Activated naive CD8-positive, alpha-beta T cell (primary cell): ENCODE measurements around the gene ACKR3.

Source experiments
- H3K27ac Mint-ChIP-seq: one replicate; pipeline ENCODE4 v1.8.0; 2021; ENCODE audit warnings: mixed read lengths
- H3K27me3 Mint-ChIP-seq: one replicate; pipeline ENCODE4 v1.8.0; 2021; ENCODE audit warnings: mixed read lengths
- H3K36me3 Mint-ChIP-seq: one replicate; pipeline ENCODE4 v1.8.0; 2021; ENCODE audit warnings: mixed read lengths
- H3K4me1 Mint-ChIP-seq: one replicate; pipeline ENCODE4 v1.8.0; 2021; ENCODE audit warnings: low read depth, mixed read lengths
- H3K4me3 Mint-ChIP-seq: one replicate; pipeline ENCODE4 v1.8.0; 2021; ENCODE audit warnings: mild to moderate bottlenecking, mixed read lengths
- H3K9me3 Mint-ChIP-seq: one replicate; pipeline ENCODE4 v1.8.0; 2021; ENCODE audit warnings: low read depth, mixed read lengths

Gene ACKR3

DNA sequence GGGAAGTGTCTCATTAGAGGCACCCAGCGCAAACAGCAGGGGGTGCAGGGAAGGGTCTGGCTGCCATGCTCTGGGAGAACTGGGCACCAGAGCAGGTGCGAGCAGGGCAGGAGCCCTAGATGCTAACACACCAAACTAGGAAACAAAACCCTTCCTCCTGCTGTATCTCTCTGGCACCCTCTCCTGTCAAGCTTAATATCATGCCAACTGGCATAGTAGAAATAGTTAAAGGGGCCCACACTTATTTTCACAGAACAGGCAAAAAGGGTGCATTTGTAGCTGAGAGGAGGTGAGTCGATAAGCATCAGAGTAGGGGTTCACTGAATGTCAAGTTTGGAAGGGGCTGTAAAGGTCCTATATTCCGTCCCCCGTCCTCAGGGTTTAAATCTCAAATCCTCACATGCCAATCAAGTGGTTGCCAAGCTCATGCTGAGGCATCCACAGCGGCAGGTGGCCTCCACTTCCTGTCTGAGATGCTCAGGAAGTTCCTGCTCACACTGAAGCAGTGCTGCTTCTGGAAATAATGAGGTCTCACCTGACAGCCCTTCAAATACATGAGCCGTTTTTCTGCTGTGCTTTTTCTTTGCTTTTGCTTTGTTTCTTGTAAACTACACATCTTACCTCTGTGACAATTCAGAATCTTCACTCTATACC, 14.9 kb upstream of the ACKR3 start:
- peak overlapping the region; percentile 44 for H3K4me3 Mint-ChIP-seq
- H3K27me3 Mint-ChIP-seq, result no peaks in the 10 kb centered on the region
- peaks cover 9% of the 10 kb centered on the region for H3K36me3 Mint-ChIP-seq
- H3K4me1 Mint-ChIP-seq, result peaks cover 82% of the 10 kb centered on the region
- H3K27ac Mint-ChIP-seq, result peak overlapping the region; percentile 67
- no peaks in the 10 kb centered on the region for H3K9me3 Mint-ChIP-seq

- H3K36me3 Mint-ChIP-seq, result peaks cover 9% of the 10 kb centered on the region
- peak overlapping the region; percentile 67 for H3K27ac Mint-ChIP-seq
- H3K27me3 Mint-ChIP-seq, result no peaks in the 10 kb centered on the region
- no peaks in the 10 kb centered on the region for H3K9me3 Mint-ChIP-seq
- H3K4me3 Mint-ChIP-seq, result peak overlapping the region; percentile 44
- H3K4me1 Mint-ChIP-seq, result peaks cover 81% of the 10 kb centered on the region
These were observed 14.1 kb upstream of the ACKR3 start for GRCh38 chr2:236555481-236555880.

DNA sequence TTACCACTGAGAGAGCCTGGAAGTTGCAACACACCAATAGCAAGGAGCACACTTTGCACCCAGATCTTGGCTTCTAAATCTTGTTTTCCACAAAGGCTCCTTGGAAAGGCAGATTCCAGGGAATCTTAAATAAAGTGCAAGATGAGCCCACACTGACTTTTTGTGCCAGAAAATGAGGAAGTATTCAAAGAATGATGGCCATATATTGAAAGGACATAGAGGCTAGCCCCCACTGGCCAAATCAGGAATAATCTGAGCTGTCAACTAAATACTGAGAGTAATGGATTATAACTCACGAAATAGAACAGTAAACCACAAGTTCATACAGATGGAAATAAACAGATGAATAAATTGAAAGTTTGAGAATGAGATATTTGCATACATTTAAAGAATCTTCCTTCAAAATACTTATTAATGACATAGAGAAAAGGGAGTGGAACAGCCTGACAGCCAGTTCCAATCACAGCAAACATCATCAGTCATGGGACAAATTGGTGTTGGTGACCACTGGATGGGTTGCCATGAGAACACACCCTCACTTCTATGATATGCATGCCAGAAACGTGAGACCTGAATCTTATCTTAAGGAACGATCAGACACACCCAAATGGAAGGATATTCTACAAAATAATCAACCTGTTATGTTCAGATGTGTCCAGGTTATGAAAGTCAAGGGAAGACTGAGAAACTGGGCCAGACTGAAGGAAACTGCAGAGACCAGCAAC, 12.2 kb upstream of the ACKR3 start:
- H3K36me3 Mint-ChIP-seq, result peaks cover 22% of the 10 kb centered on the region
- no peak overlapping the region for H3K4me3 Mint-ChIP-seq
- no peaks in the 10 kb centered on the region for H3K9me3 Mint-ChIP-seq
- peak overlapping the region; percentile 59 for H3K27ac Mint-ChIP-seq
- no peaks in the 10 kb centered on the region for H3K27me3 Mint-ChIP-seq
- H3K4me1 Mint-ChIP-seq, result peaks cover 66% of the 10 kb centered on the region

DNA sequence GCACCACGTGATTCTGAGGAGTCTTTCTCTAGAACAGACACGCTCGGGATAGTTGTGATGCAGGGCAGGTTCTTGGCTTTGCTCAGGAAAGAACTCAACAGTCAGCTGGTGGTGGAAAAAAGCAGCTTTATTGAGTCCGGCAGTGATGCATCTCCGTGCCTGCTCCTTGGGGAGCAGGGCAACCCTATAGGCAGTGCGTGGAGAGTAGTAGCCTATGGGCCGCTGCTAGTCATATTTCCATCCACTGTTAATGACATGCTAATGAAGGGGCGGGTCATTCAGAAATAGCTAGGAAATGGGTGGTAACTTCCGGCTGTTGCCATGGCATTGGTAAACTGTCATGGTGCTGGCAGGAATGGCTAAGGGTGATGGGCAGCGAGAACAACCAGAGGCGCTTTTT, 11.6 kb upstream of the ACKR3 start:
- peaks cover 61% of the 10 kb centered on the region for H3K4me1 Mint-ChIP-seq
- no peaks in the 10 kb centered on the region for H3K27me3 Mint-ChIP-seq
- peak overlapping the region; percentile 28 for H3K27ac Mint-ChIP-seq
- H3K4me3 Mint-ChIP-seq, result no peak overlapping the region
- H3K9me3 Mint-ChIP-seq, result no peaks in the 10 kb centered on the region
- H3K36me3 Mint-ChIP-seq, result peaks cover 22% of the 10 kb centered on the region

DNA sequence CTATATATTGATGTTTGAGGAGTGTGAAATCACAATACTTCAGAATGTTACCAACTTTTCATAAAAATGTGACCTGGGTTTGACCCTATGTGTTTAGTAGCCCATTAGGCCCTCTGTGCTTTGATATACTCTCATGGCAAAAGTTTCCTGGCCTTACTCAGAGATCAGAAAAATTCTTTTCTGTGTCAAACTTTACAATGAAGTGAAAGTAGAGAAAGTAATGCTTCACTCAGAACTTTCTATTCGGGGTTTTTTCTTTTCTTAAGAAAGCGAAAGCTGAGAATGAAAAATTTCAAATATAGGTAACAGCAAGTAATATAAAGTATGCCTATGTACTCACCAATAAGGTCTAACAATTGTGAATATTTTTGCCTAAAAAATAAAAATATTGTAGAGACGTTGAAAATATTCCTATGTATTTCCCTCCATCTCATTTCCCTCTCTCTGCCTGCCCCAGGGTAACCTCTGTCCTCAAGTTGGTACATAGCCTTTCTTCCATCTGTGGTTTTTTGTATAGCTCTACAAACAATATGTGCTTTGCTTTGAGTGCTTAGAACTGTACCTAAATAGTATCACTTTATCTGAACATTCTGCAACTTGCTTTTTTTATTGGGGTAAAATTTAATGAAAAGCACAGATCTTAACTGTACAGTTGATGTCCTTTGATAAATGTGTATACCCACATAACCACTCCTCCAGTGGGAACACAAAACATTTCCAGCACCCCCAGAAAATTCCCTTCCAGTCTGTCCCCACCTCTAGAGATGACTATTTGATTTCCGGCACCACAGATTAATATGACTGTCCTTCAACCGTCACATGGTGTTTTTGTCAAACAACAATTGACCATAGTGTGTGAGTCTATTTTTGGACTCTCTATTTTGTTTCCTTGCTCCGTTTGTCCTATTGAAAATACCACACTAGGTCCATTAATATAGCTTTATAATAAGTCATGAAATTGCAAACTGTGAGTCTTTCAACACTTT, 10.3 kb upstream of the ACKR3 start:
- Mint-ChIP-seq H3K27ac (peak overlapping the region; percentile 64), H3K9me3 (no peaks in the 10 kb centered on the region), H3K27me3 (no peaks in the 10 kb centered on the region), H3K36me3 (peaks cover 22% of the 10 kb centered on the region), H3K4me1 (peaks cover 54% of the 10 kb centered on the region), H3K4me3 (peak overlapping the region; percentile 38)

DNA sequence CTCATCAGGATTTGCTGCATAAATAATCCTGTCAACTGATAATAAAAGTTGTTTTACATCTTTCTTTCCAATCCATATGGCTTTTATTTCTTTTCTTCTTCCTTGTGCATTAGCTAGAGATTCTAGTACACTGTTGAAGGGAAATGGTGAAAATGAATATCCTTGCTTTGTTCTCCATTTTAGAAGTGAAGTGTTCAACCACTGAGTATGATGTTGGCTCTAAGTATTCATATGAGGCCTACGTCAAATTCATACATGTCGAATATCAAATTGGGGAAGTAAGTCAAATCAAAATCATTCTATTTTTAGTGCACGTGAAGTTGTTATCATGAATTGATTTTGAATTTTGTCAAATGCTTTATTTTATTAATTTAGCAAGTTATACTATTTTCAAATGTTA, 7.8 kb upstream of the ACKR3 start:
- Mint-ChIP-seq H3K27me3 (no peaks in the 10 kb centered on the region), H3K27ac (no peak overlapping the region), H3K4me1 (peaks cover 37% of the 10 kb centered on the region), H3K36me3 (peaks cover 22% of the 10 kb centered on the region), H3K4me3 (no peak overlapping the region), H3K9me3 (no peaks in the 10 kb centered on the region)

DNA sequence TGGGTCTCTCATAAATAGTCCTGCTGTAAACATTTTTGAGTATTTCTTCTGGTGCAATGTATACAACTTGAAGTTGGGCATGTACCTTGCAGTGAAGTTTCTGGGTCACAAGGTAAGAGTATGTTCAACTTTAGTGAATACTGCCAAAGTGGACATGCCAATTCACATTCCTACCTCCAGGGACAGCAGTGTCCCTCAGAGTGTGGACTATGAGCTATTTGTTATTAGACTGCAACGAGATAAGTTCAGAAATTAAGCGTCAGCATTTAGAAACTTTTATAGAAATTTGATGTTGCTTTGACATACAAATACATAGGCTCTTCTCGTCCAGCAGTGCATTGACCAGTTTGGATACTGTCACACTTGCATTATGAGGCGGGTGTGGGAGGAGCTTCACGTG, 7.2 kb upstream of the ACKR3 start:
- no peaks in the 10 kb centered on the region for H3K27me3 Mint-ChIP-seq
- no peak overlapping the region for H3K27ac Mint-ChIP-seq
- H3K4me3 Mint-ChIP-seq, result no peak overlapping the region
- no peaks in the 10 kb centered on the region for H3K9me3 Mint-ChIP-seq
- H3K36me3 Mint-ChIP-seq, result peaks cover 22% of the 10 kb centered on the region
- H3K4me1 Mint-ChIP-seq, result peaks cover 36% of the 10 kb centered on the region

DNA sequence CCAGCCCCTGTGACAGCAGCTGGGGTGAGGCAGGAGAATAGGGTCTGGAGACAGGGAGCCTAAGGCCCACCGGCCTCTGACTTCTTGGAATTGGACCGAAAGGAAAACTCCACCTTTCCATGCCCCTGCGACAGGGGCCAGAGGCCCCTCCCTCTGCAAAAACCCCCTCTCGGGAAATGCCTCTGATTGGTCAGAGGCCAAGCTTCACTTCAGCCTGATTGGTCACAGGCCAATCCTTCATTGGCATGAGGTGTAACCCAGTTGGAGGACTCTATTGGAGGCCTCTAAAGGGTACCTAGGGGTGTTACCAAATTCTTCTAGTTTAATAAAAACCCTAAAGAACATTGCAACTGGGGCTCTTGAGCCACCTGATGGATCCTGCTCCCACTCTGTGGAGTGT, 5.7 kb upstream of the ACKR3 start:
- Mint-ChIP-seq H3K27me3 (no peaks in the 10 kb centered on the region), H3K9me3 (no peaks in the 10 kb centered on the region), H3K27ac (no peak overlapping the region), H3K4me3 (no peak overlapping the region), H3K36me3 (peaks cover 19% of the 10 kb centered on the region), H3K4me1 (peaks cover 32% of the 10 kb centered on the region)

DNA sequence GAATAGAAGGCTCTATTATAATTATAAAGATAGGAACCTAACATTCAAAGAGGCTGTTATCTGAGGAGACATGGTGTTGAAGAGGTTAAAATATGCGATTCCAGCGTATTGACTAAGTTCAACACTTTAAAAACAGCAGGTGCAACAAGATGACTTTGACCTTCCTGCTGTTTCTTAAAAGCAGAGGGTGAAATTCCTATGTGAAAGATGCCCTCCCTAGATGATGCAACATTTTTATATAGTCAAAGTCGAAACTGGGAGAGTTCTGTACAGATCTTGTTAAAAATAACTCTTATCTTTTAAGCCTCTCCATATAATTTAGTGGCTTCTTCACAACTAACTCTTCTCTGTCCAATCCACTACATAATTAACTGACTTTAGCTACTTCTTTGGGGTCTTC, 4.4 kb upstream of the ACKR3 start:
- H3K4me1 Mint-ChIP-seq, result peaks cover 30% of the 10 kb centered on the region
- H3K4me3 Mint-ChIP-seq, result no peak overlapping the region
- H3K9me3 Mint-ChIP-seq, result no peaks in the 10 kb centered on the region
- H3K36me3 Mint-ChIP-seq, result peaks cover 18% of the 10 kb centered on the region
- no peaks in the 10 kb centered on the region for H3K27me3 Mint-ChIP-seq
- no peak overlapping the region for H3K27ac Mint-ChIP-seq

DNA sequence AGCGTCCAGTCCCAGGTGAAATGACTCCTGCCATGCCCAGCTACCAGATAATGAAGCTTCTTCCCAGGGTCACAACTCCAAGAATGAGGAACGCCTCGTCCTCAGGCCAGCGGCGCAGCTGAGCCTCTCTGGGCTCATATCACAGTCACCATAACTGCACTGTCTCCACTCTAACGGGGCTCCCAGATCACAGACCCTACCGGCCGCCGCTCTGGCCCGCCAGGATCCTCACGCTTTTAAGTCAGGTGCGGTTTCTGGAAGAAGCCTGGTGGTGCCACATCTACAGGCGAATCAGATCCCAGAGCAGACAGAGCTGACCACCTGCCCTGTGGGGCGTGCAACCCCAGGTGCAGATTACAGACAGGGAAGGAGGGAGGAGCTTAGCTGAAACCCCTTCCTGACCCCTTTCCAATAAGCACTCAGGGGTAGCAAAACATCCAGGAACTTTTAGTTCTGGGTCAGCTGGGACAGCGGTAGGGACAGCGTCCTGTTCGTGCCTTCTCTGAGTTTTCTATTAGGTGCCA, 3.7 kb upstream of the ACKR3 start:
- Mint-ChIP-seq H3K36me3 (peaks cover 16% of the 10 kb centered on the region), H3K27me3 (no peaks in the 10 kb centered on the region), H3K9me3 (no peaks in the 10 kb centered on the region), H3K27ac (no peak overlapping the region), H3K4me1 (peaks cover 28% of the 10 kb centered on the region), H3K4me3 (peak overlapping the region; percentile 14)

- peaks cover 28% of the 10 kb centered on the region for H3K4me1 Mint-ChIP-seq
- peak overlapping the region; percentile 70 for H3K27ac Mint-ChIP-seq
- H3K4me3 Mint-ChIP-seq, result no peak overlapping the region
- no peaks in the 10 kb centered on the region for H3K9me3 Mint-ChIP-seq
- H3K36me3 Mint-ChIP-seq, result peaks cover 12% of the 10 kb centered on the region
- no peaks in the 10 kb centered on the region for H3K27me3 Mint-ChIP-seq
These were observed 3.0 kb upstream of the ACKR3 start for GRCh38 chr2:236566596-236566995.

- H3K9me3 Mint-ChIP-seq, result no peaks in the 10 kb centered on the region
- peaks cover 28% of the 10 kb centered on the region for H3K4me1 Mint-ChIP-seq
- peak overlapping the region; percentile 41 for H3K27ac Mint-ChIP-seq
- no peaks in the 10 kb centered on the region for H3K27me3 Mint-ChIP-seq
- peaks cover 2% of the 10 kb centered on the region for H3K36me3 Mint-ChIP-seq
- peak overlapping the region; percentile 85 for H3K4me3 Mint-ChIP-seq
These were observed 1.3 kb upstream of the ACKR3 start for GRCh38 chr2:236568068-236568921.

GRCh38 chr2:236568922-236569572, 578 bp upstream of the ACKR3 start:
- H3K27ac Mint-ChIP-seq, result peak overlapping the region; percentile 16
- H3K4me3 Mint-ChIP-seq, result peak overlapping the region; percentile 85
- no peaks in the 10 kb centered on the region for H3K36me3 Mint-ChIP-seq
- no peaks in the 10 kb centered on the region for H3K9me3 Mint-ChIP-seq
- H3K27me3 Mint-ChIP-seq, result no peaks in the 10 kb centered on the region
- H3K4me1 Mint-ChIP-seq, result peaks cover 28% of the 10 kb centered on the region
